ENCODE measurements around the gene CAPZB.
"Not testable (repeated sequence)": the region's sequence is repeated elsewhere in the genome, so short reads cannot be mapped to it uniquely, and the experiment has no call there.

CAPZB gene

GRCh38 chr1:19509647-19510046 is 24.3 kb upstream of the CAPZB start:
- not testable (repeated sequence) for H3K4me3 Mint-ChIP-seq, H3K27ac Mint-ChIP-seq, ATAC-seq

GRCh38 chr1:19507516-19507915 is 22.2 kb upstream of the CAPZB start:
- no peak for ATAC-seq
- Mint-ChIP-seq H3K27ac (no peak overlapping the region), H3K4me3 (no peak overlapping the region), H3K4me1 (peaks cover 60% of the 10 kb centered on the region), H3K27me3 (no peaks in the 10 kb centered on the region), H3K9me3 (no peaks in the 10 kb centered on the region), H3K36me3 (no peaks in the 10 kb centered on the region)

More at GRCh38 chr1:19509647-19510046, 24.3 kb upstream of the CAPZB start:
- H3K36me3 Mint-ChIP-seq, H3K9me3 Mint-ChIP-seq, H3K27me3 Mint-ChIP-seq: not testable (repeated sequence)
- peaks cover 63% of the 10 kb centered on the region for H3K4me1 Mint-ChIP-seq

GRCh38 chr1:19505693-19506457 is 20.5 kb upstream of the CAPZB start:
- Mint-ChIP-seq H3K27ac (peak overlapping the region; percentile 64), H3K9me3 (no peaks in the 10 kb centered on the region)

GRCh38 chr1:19504796-19505692 is 19.7 kb upstream of the CAPZB start:
- Mint-ChIP-seq H3K9me3 (no peaks in the 10 kb centered on the region), H3K4me1 (peaks cover 45% of the 10 kb centered on the region), H3K36me3 (no peaks in the 10 kb centered on the region), H3K27ac (peak overlapping the region; percentile 64), H3K27me3 (no peaks in the 10 kb centered on the region), H3K4me3 (peak overlapping the region; percentile 48)
- peak; percentile 53 for ATAC-seq

More at GRCh38 chr1:19505693-19506457, 20.5 kb upstream of the CAPZB start:
- H3K4me3 Mint-ChIP-seq = peak overlapping the region; percentile 48
- H3K36me3 Mint-ChIP-seq = no peaks in the 10 kb centered on the region
- no peaks in the 10 kb centered on the region for H3K27me3 Mint-ChIP-seq
- peaks cover 46% of the 10 kb centered on the region for H3K4me1 Mint-ChIP-seq
- ATAC-seq = peak; percentile 91

GRCh38 chr1:19502284-19502683 is 16.9 kb upstream of the CAPZB start:
- peaks cover 24% of the 10 kb centered on the region for H3K4me1 Mint-ChIP-seq
- not testable (repeated sequence) for H3K27me3 Mint-ChIP-seq, H3K9me3 Mint-ChIP-seq, ATAC-seq, H3K4me3 Mint-ChIP-seq, H3K27ac Mint-ChIP-seq, H3K36me3 Mint-ChIP-seq

GRCh38 chr1:19499887-19500286 is 14.5 kb upstream of the CAPZB start:
- not testable (repeated sequence) for H3K27ac Mint-ChIP-seq, H3K4me3 Mint-ChIP-seq, H3K27me3 Mint-ChIP-seq, H3K9me3 Mint-ChIP-seq, H3K36me3 Mint-ChIP-seq, H3K4me1 Mint-ChIP-seq, ATAC-seq

- not testable (repeated sequence) for H3K27me3 Mint-ChIP-seq, H3K9me3 Mint-ChIP-seq, H3K27ac Mint-ChIP-seq, H3K36me3 Mint-ChIP-seq, H3K4me3 Mint-ChIP-seq, ATAC-seq, H3K4me1 Mint-ChIP-seq
Measured at GRCh38 chr1:19497443-19497842, 12.1 kb upstream of the CAPZB start.

GRCh38 chr1:19496527-19496874 is 11.2 kb upstream of the CAPZB start:
- no peaks in the 10 kb centered on the region for H3K27me3 Mint-ChIP-seq
- no peak overlapping the region for H3K27ac Mint-ChIP-seq
- no peak for ATAC-seq
- H3K9me3 Mint-ChIP-seq = no peaks in the 10 kb centered on the region
- H3K4me1 Mint-ChIP-seq = no peaks in the 10 kb centered on the region
- no peak overlapping the region for H3K4me3 Mint-ChIP-seq
- H3K36me3 Mint-ChIP-seq = no peaks in the 10 kb centered on the region

- no peaks in the 10 kb centered on the region for H3K27me3 Mint-ChIP-seq
- peaks cover 3% of the 10 kb centered on the region for H3K36me3 Mint-ChIP-seq
- H3K9me3 Mint-ChIP-seq = no peaks in the 10 kb centered on the region
- H3K4me3 Mint-ChIP-seq = no peak overlapping the region
- no peak overlapping the region for H3K27ac Mint-ChIP-seq
- ATAC-seq = no peak
- H3K4me1 Mint-ChIP-seq = no peaks in the 10 kb centered on the region
Measured at GRCh38 chr1:19495799-19496526, 10.6 kb upstream of the CAPZB start.

GRCh38 chr1:19495000-19495656 is 9.8 kb upstream of the CAPZB start:
- no peak for ATAC-seq
- Mint-ChIP-seq H3K4me3 (no peak overlapping the region), H3K36me3 (peaks cover 5% of the 10 kb centered on the region), H3K9me3 (no peaks in the 10 kb centered on the region), H3K27ac (no peak overlapping the region), H3K27me3 (no peaks in the 10 kb centered on the region), H3K4me1 (no peaks in the 10 kb centered on the region)

GRCh38 chr1:19493547-19493946 is 8.2 kb upstream of the CAPZB start:
- no peak overlapping the region for H3K4me3 Mint-ChIP-seq
- no peaks in the 10 kb centered on the region for H3K9me3 Mint-ChIP-seq
- H3K36me3 Mint-ChIP-seq = peaks cover 10% of the 10 kb centered on the region
- H3K27me3 Mint-ChIP-seq = no peaks in the 10 kb centered on the region
- H3K4me1 Mint-ChIP-seq = peaks cover 3% of the 10 kb centered on the region
- ATAC-seq = no peak
- H3K27ac Mint-ChIP-seq = no peak overlapping the region

- no peak overlapping the region for H3K4me3 Mint-ChIP-seq
- H3K27me3 Mint-ChIP-seq = no peaks in the 10 kb centered on the region
- no peak for ATAC-seq
- H3K9me3 Mint-ChIP-seq = no peaks in the 10 kb centered on the region
- H3K4me1 Mint-ChIP-seq = peaks cover 26% of the 10 kb centered on the region
- H3K36me3 Mint-ChIP-seq = peaks cover 11% of the 10 kb centered on the region
- no peak overlapping the region for H3K27ac Mint-ChIP-seq
Measured at GRCh38 chr1:19489996-19490395, 4.7 kb upstream of the CAPZB start.

- no peak for ATAC-seq
- Mint-ChIP-seq H3K27ac (no peak overlapping the region), H3K9me3 (no peaks in the 10 kb centered on the region), H3K4me3 (no peak overlapping the region), H3K4me1 (peaks cover 40% of the 10 kb centered on the region), H3K27me3 (no peaks in the 10 kb centered on the region), H3K36me3 (peaks cover 17% of the 10 kb centered on the region)
Measured at GRCh38 chr1:19488136-19488535, 2.8 kb upstream of the CAPZB start.

GRCh38 chr1:19484798-19485361 is 459 bp downstream of the CAPZB start:
- Mint-ChIP-seq H3K27ac (peak overlapping the region; percentile 94), H3K9me3 (no peaks in the 10 kb centered on the region), H3K27me3 (no peaks in the 10 kb centered on the region), H3K36me3 (peaks cover 12% of the 10 kb centered on the region), H3K4me1 (peaks cover 73% of the 10 kb centered on the region), H3K4me3 (peak overlapping the region; percentile 88)
- peak; percentile 55 for ATAC-seq
